ENCODE data around the gene DNAJC16.
"Not testable (repeated sequence)": the region's sequence is repeated elsewhere in the genome, so short reads cannot be mapped to it uniquely, and the experiment has no call there.

The DNAJC16 gene

DNA sequence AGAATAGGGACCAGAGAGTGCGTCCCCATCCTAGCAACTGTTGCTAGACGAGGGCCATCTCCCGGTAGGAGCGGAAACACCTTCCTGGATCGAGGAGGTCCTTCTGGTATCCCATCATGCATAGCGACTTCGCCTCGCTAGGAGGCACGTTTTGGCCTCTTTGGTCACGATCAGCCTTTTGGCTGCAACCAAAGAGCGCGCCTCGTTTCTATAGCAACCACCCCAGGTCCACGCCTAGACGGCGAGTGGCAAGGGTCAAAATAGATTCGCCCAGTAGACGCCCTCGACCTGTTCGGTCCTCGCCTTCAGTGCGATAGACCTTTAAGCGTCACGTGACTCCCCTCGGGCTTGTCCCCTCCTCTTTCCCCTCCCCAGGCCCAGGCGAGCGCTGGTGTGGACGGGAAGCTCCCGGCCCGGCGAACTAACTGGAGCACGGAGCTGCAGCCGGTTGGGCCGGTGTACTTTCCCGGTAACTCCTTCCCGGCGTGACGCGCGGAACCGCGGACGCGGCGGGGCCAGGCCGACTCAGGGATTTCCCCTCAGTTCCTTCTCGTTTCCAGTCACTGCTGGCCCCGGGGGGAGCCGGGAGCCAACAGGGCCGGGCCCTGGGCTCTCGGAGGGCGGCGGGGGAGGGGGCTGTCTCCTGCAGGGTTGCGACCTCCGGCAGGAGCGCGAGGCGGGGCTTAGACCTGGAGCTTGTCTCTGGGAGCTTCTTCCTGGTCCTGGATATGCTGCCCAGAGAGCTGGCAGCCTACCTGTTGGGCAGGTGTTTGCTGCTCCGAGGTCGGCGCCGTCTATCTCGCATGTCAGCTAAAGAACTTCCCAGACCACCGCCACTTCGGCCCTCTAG lies at the start of gene DNAJC16:
DNAJC16 (plus strand) TSS at position 359 of the 850 bp plus-strand sequence. CDS start 2,258 bp downstream, outside the sequence.
- peak; percentile 100 for DNase-seq

DNA sequence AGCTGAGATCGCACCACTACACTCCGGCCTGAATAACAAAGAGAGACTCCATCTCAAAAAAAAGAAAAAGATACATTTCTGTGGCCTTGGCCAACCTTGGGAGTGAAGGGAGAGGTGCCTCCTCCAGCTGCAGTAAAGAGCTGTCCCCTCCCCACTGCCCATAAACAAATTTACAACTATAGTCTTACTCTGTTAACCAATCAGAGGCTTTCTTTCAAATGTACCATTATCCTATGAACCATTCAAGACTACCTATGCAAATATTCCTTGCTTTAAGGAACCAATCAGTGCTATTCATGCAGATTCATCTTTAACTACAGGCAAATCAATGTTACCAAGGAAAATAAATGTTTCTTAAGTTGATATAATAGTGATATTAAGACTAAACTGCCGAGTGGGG lies 49.7 kb upstream of the DNAJC16 start:
- no peak for DNase-seq

- DNase-seq, result no peak
Observed at GRCh38 chr1:15477646-15478212, 48.9 kb upstream of the DNAJC16 start.

DNA sequence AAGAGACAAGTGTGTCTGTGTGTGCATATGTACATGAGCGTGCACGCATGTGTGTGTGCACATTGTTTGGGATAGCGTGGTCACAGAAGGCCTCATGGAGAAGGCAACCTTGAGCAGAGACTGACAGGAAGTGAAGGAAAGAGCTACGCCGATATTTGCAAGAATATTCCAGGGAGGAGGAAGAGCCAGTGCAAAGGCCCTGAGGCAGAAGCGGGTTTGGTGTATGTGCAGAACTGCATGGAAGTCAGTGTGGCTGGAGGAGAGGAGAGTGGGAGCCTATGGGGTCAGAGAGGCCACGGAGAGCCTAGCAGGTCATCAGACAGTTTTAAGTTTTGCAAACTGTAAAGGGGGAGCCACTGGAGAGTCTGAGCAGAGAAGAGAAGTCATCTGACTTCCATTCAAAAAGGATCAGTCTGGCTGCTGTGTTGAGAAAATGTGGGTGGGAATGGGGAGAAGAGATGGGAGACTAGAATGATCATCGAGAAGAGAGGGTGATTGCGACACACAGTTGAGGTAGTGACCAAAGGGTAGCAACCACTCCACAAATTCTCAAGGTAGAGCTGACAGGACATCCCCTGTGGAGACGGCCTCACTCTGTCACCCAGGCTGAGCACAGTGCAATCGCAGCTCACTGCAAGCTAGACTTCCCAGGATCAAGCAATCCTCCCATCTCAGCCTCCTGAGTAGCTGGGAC lies 46.8 kb upstream of the DNAJC16 start:
- no peak for DNase-seq

- not testable (repeated sequence) for DNase-seq
Observed at GRCh38 chr1:15482455-15482854, 44.2 kb upstream of the DNAJC16 start.

- not testable (repeated sequence) for DNase-seq
Observed at GRCh38 chr1:15482983-15483543, 43.6 kb upstream of the DNAJC16 start.

- no peak for DNase-seq
Observed at GRCh38 chr1:15483971-15484370, 42.7 kb upstream of the DNAJC16 start.

GRCh38 chr1:15484443-15484842 lies 42.2 kb upstream of the DNAJC16 start:
- DNase-seq, result not testable (repeated sequence)

- DNase-seq, result no peak
Observed at GRCh38 chr1:15485636-15486035, 41.0 kb upstream of the DNAJC16 start.

DNA sequence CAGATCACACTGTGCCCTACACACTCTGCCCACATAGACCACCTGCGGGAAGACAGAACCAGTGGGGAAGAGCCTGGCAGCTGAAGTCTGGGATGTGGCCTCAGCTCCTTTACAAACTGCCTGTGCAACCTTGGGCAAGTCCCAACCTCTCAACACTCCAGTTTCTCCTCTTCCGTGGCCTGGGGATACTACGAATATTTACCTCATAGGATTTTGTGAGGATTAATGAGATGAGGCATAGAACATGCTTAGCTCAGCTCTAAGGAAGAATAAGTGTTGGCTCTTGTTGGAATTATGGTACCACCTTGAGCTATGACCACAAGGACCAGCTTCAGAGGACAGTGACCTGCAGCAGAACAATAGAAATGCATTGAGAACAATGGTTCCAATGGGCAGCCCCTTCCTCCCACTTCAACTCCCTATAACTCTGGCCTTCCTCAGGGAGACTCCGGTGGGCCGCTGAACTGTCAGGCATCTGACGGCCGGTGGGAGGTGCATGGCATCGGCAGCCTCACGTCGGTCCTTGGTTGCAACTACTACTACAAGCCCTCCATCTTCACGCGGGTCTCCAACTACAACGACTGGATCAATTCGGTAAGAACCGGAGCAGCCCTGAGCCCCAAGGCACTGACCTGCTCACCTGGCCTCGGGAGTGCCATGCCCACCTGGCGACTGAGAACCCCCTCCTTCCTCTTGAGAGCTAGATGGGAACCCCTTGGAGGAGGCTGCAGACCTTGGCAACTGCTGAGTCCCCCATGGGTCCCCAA lies 39.6 kb upstream of the DNAJC16 start:
- DNase-seq, result not testable (repeated sequence)

GRCh38 chr1:15488371-15488770 lies 38.3 kb upstream of the DNAJC16 start:
- DNase-seq, result no peak

GRCh38 chr1:15489052-15489736 lies 37.5 kb upstream of the DNAJC16 start:
- no peak for DNase-seq

GRCh38 chr1:15491010-15491409 lies 35.6 kb upstream of the DNAJC16 start:
- not testable (repeated sequence) for DNase-seq

- DNase-seq, result no peak
Observed at GRCh38 chr1:15492596-15492995, 34.1 kb upstream of the DNAJC16 start.

GRCh38 chr1:15493869-15494390 lies 32.7 kb upstream of the DNAJC16 start:
- DNase-seq, result no peak

- no peak for DNase-seq
Observed at GRCh38 chr1:15500184-15501178, 26.2 kb upstream of the DNAJC16 start.

DNA sequence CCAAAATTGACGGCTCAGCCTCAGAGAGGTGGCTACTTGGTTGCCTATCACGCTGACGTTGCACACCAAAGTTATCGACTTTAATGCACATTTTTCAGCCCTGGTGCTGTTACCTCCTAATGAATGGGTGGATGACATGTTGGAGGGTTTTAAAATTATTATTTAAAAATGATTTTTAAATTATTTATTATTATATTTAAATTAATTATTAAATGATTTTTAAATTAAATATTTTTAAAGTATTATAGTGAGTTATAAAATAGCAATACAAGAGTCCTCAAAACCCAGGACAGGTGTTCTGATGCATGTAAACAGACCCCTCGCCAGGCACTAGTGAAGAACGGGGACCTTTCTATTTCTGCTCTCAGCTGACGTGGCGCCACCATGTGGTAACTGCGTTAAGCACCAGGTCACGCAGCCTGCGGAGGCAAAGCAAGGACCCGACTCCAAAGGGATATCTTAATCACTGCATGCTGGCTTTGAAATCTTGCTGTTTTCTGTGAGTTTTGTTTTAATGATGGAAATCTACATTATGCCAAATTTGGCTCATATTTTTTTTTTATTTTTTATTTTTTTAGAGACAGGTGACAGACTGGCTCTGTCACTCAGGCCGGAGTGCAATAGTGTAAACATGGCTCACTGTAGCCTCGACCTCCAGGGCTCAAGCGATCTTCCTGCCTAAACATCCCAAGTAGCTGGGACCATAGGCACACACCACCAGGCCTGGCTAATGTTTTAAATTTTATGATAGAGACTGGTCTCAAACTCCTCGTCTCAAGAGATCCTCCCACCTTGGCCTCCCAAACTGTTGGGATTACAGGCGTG lies 25.2 kb upstream of the DNAJC16 start:
- DNase-seq, result peak; percentile 60

DNA sequence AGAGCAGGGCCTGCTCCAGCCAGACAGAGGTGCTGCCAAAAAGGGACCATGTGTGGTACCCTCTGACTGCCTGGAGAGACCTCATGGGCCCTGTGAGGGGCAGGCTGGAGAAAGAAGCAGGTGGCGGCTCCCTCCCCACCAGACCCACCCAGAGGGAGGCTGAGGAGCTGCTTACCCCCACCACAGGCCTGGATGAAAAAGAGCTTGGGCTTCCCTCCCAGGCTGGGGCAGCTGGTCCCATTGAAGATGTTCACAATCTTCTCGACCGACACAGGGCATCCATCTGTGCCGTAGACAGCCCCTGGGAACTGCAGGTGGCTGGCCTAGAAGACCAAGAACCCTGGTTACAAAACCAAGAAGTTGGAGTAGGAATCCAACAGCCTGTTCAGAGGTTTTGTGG lies 22.2 kb upstream of the DNAJC16 start:
- DNase-seq, result no peak

DNA sequence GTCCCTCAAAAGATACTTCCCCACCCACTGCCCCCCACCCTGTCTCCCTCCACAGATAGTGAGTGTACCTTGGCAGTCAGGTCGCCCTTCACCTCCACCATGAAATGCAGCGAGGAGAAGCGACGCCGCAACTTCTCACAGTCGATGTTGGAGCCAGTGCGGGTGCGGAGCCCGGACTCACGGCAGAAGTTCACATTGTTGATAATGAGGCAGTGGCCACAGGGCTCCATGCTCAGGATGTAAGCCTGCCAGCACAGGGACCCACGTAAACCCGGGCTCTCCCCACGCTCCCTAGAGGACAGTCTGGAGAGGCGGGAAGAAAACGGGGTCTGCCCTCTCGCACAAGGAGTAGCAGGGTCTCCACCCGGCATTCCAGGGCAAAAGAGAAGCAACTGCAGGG lies 19.8 kb upstream of the DNAJC16 start:
- DNase-seq, result no peak

GRCh38 chr1:15507278-15507677 lies 19.4 kb upstream of the DNAJC16 start:
- DNase-seq, result no peak
